Activated naive CD4-positive, alpha-beta T cell treated with anti-CD3 and anti-CD28 coated beads for 36 hours (primary cell): ENCODE measurements around the gene THTPA. TPM values are rescaled to one million over a fixed set of nuclear protein-coding genes. Genes with fewer than 3 reads are reported as not detected.

Experiments used
- CTCF ChIA-PET: fragments of 350-600 bp; sonication (Branson Sonifier 250); formaldehyde crosslinking; loops from one replicate; lab custom pipeline; 2021; ENCODE audit warnings: antibody characterized with exemption; lab: Charles Lee
- DNase-seq: peaks from one replicate; pipeline ENCODE4 v3.0.0-alpha.2; 2020
- H3K27ac Mint-ChIP-seq: one replicate; pipeline ENCODE4 v1.8.0; 2021; ENCODE audit warnings: mild to moderate bottlenecking, mixed read lengths
- H3K27me3 Mint-ChIP-seq: one replicate; pipeline ENCODE4 v1.8.0; 2021; ENCODE audit warnings: low read depth, mixed read lengths
- H3K36me3 Mint-ChIP-seq: one replicate; pipeline ENCODE4 v1.8.0; 2021; ENCODE audit warnings: low read depth, mixed read lengths
- H3K4me1 Mint-ChIP-seq: one replicate; pipeline ENCODE4 v1.8.0; 2021; ENCODE audit warnings: low read depth, mixed read lengths
- H3K4me3 Mint-ChIP-seq: one replicate; pipeline ENCODE4 v1.8.0; 2021; ENCODE audit warnings: mild to moderate bottlenecking, moderate library complexity, mixed read lengths
- H3K9me3 Mint-ChIP-seq: one replicate; pipeline ENCODE4 v1.8.0; 2021; ENCODE audit warnings: mixed read lengths
- intact Hi-C: fragments of 100-400 bp; cut with micrococcal nuclease; formaldehyde crosslinking; loops from one replicate; pipeline ENCODE4 v1.15.1; 2023
- total RNA-seq, 2 experiments: library from RNA; stranded (reverse); gene quantifications; one replicate each; pipeline ENCODE4 v1.2.3, GENCODE V29; 2021

THTPA gene
- total RNA-seq, 2 experiments from 2014 or later: 6.2 to 6.6 TPM

GRCh38 chr14:23546450-23547035, 9.5 kb upstream of the THTPA start:
- DNase-seq: no peak
- intact Hi-C loops: no loop called here
- Mint-ChIP-seq H3K36me3 (no peaks in the 10 kb centered on the region), H3K4me3 (no peak overlapping the region), H3K4me1 (no peaks in the 10 kb centered on the region), H3K27me3 (no peaks in the 10 kb centered on the region), H3K27ac (no peak overlapping the region), H3K9me3 (no peaks in the 10 kb centered on the region)
- CTCF ChIA-PET: interaction anchor here (1.5 kb wide), 1 partner anchor 13 kb away, joined by 4 read pairs; no protein-coding TSS in a partner anchor

- H3K9me3 Mint-ChIP-seq: no peaks in the 10 kb centered on the region
- no peak for DNase-seq
- no peak overlapping the region for H3K27ac Mint-ChIP-seq
- H3K36me3 Mint-ChIP-seq: no peaks in the 10 kb centered on the region
- intact Hi-C loops: no loop called here
- H3K4me1 Mint-ChIP-seq: peaks cover 2% of the 10 kb centered on the region
- CTCF ChIA-PET: interaction anchor here (0.9 to 3.1 kb wide), 3 partner anchors 8 to 69 kb away, joined by 3 to 19 read pairs (median 6); no protein-coding TSS in a partner anchor
- H3K27me3 Mint-ChIP-seq: no peaks in the 10 kb centered on the region
- no peak overlapping the region for H3K4me3 Mint-ChIP-seq
Measured at GRCh38 chr14:23547924-23548323, 8.1 kb upstream of the THTPA start.

GRCh38 chr14:23548351-23549318, 7.4 kb upstream of the THTPA start:
- H3K27me3 Mint-ChIP-seq: no peaks in the 10 kb centered on the region
- no peaks in the 10 kb centered on the region for H3K9me3 Mint-ChIP-seq
- no peak for DNase-seq
- intact Hi-C loops: no loop called here
- no peak overlapping the region for H3K4me3 Mint-ChIP-seq
- H3K4me1 Mint-ChIP-seq: peaks cover 2% of the 10 kb centered on the region
- CTCF ChIA-PET: interaction anchor here (0.9 to 3.1 kb wide), 4 partner anchors 9 to 70 kb away, joined by 3 to 19 read pairs (median 5); no protein-coding TSS in a partner anchor
- no peak overlapping the region for H3K27ac Mint-ChIP-seq
- no peaks in the 10 kb centered on the region for H3K36me3 Mint-ChIP-seq

- H3K27ac Mint-ChIP-seq: no peak overlapping the region
- no peak overlapping the region for H3K4me3 Mint-ChIP-seq
- H3K4me1 Mint-ChIP-seq: peaks cover 6% of the 10 kb centered on the region
- CTCF ChIA-PET: interaction anchor here (0.6 to 3.1 kb wide), 5 partner anchors 9 to 518 kb away, joined by 3 to 19 read pairs (median 4); no protein-coding TSS in a partner anchor
- H3K36me3 Mint-ChIP-seq: no peaks in the 10 kb centered on the region
- intact Hi-C loops: loop anchor here (2.0 to 10.0 kb wide), 2 partner anchors 455 to 725 kb away; partner anchors contain the start of genes ACIN1, C14orf119 and RABGGTA
- no peaks in the 10 kb centered on the region for H3K9me3 Mint-ChIP-seq
- no peaks in the 10 kb centered on the region for H3K27me3 Mint-ChIP-seq
- DNase-seq: no peak
Measured at GRCh38 chr14:23550131-23550811, 5.8 kb upstream of the THTPA start.

- no peaks in the 10 kb centered on the region for H3K36me3 Mint-ChIP-seq
- no peak overlapping the region for H3K27ac Mint-ChIP-seq
- CTCF ChIA-PET: interaction anchor here (1.5 kb wide), 1 partner anchor 12 kb away, joined by 4 read pairs; no protein-coding TSS in a partner anchor
- intact Hi-C loops: loop anchor here (1.0 to 10.0 kb wide), 5 partner anchors 16 to 724 kb away; partner anchors contain the start of genes ACIN1, AP1G2, C14orf119 and NGDN
- no peaks in the 10 kb centered on the region for H3K9me3 Mint-ChIP-seq
- no peak for DNase-seq
- peaks cover 7% of the 10 kb centered on the region for H3K4me1 Mint-ChIP-seq
- no peaks in the 10 kb centered on the region for H3K27me3 Mint-ChIP-seq
- H3K4me3 Mint-ChIP-seq: no peak overlapping the region
Measured at GRCh38 chr14:23550812-23551265, 5.2 kb upstream of the THTPA start.

DNA sequence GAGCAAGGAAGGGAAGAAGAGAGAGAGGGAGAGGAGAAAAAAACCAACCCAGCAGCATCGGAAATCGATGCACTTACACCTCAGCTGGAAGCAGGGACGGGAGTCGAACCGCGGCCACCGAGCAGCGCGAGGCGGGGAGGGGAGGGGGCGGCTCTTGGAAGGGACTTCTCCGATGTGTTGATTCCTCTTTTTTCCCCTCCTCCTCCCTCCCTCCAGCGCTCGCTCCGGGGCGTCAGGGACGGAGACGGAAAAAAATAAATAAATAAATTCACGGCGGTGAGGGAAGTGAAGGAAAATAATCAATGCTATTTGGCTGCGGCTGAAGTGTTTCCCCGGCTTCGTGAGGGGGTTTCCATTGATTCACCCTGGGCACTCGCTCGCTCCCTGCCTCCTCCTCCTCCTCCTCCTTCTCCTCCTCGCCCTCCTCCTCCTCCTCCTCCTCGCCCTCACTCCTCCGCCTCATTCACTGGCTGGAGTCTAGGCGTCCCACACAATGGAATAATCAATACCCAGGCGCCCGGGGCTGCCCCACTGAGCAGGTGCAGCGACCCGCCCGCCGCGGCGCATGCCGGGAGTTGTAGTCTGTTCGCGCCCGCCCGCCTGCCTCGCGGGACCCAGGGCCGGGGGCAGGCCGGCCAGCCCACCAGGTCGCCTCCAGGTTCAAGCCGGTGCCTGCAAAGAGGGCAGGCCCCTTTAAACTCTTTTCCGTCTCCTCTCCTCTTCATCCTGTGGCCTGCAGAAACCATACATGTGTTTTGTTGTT, 4.6 kb upstream of the THTPA start, which contains the start of gene ZFHX2:
ZFHX2 (minus strand) TSS at position 500 of the 763 bp plus-strand sequence. CDS start 16,440 bp downstream, outside the sequence.
- H3K4me3 Mint-ChIP-seq: no peak within 1 kb of the TSS
- DNase-seq: peak; percentile 85
- no peaks in the 10 kb centered on the region for H3K9me3 Mint-ChIP-seq
- intact Hi-C loops: loop anchor here (1.0 to 10.0 kb wide), 5 partner anchors 16 to 723 kb away; partner anchors contain the start of genes ACIN1, AP1G2, C14orf119 and NGDN
- peak within 1 kb of the TSS; percentile 80 for H3K27ac Mint-ChIP-seq
- no peaks in the 10 kb centered on the region for H3K36me3 Mint-ChIP-seq
- CTCF ChIA-PET: interaction anchor here (0.7 to 1.5 kb wide), 5 partner anchors 9 to 81 kb away, joined by 3 to 6 read pairs (median 3); no protein-coding TSS in a partner anchor
- no peaks in the 10 kb centered on the region for H3K27me3 Mint-ChIP-seq
- H3K4me1 Mint-ChIP-seq: peaks cover 8% of the 10 kb centered on the region

- peaks cover 10% of the 10 kb centered on the region for H3K36me3 Mint-ChIP-seq
- peak overlapping the region; percentile 95 for H3K4me3 Mint-ChIP-seq
- no peaks in the 10 kb centered on the region for H3K9me3 Mint-ChIP-seq
- peak overlapping the region; percentile 94 for H3K27ac Mint-ChIP-seq
- peaks cover 38% of the 10 kb centered on the region for H3K4me1 Mint-ChIP-seq
- DNase-seq: no peak
- intact Hi-C loops: loop anchor here (10.0 kb wide), 1 partner anchor 719 kb away; the partner anchor contains the start of gene RABGGTA
- CTCF ChIA-PET: interaction anchor here (0.6 to 11.2 kb wide), 4 partner anchors 13 to 77 kb away, joined by 3 to 209 read pairs (median 4); partner anchors contain the start of gene JPH4
- H3K27me3 Mint-ChIP-seq: no peaks in the 10 kb centered on the region
Measured at GRCh38 chr14:23555533-23555881, 564 bp upstream of the THTPA start.

DNA sequence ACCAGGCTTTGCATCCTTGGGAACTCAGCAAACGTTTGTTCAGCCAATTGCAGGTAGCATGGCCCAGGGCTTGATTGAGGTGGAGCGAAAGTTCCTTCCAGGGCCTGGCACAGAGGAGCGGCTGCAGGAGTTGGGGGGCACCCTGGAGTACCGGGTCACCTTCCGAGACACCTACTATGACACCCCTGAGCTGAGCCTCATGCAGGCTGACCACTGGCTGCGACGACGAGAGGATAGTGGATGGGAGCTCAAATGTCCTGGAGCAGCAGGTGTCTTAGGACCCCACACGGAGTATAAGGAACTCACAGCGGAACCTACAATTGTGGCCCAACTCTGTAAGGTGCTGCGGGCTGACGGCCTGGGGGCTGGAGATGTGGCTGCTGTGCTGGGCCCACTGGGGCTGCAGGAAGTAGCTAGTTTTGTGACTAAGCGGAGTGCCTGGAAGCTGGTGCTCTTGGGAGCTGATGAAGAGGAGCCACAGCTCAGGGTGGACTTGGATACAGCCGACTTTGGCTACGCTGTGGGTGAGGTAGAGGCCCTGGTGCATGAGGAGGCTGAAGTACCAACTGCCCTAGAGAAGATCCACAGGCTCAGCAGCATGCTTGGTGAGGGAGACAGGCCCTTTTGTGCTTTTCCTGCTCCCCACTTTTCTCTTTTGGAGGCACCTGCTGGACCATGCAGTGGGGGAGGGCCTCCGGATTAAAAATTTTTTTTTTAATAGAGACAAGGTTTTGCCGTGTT, 799 bp downstream of the THTPA start:
- Mint-ChIP-seq H3K27me3 (no peaks in the 10 kb centered on the region), H3K36me3 (peaks cover 17% of the 10 kb centered on the region), H3K4me1 (peaks cover 42% of the 10 kb centered on the region), H3K9me3 (no peaks in the 10 kb centered on the region), H3K27ac (peak overlapping the region; percentile 94), H3K4me3 (peak overlapping the region; percentile 95)
- no peak for DNase-seq
- intact Hi-C loops: loop anchor here (1.0 to 10.0 kb wide), 5 partner anchors 10 to 718 kb away; partner anchors contain the start of genes AP1G2, NGDN, PABPN1 and RABGGTA
- CTCF ChIA-PET: interaction anchor here (0.9 to 11.2 kb wide), 5 partner anchors 9 to 235 kb away, joined by 3 to 209 read pairs (median 4); partner anchors contain the start of genes AP1G2 and PABPN1

- no peak for DNase-seq
- intact Hi-C loops: loop anchor here (10.0 kb wide), 1 partner anchor 717 kb away; the partner anchor contains the start of gene RABGGTA
- H3K36me3 Mint-ChIP-seq: peaks cover 18% of the 10 kb centered on the region
- CTCF ChIA-PET: interaction anchor here (0.9 to 11.2 kb wide), 9 partner anchors 8 to 236 kb away, joined by 3 to 209 read pairs (median 19); partner anchors contain the start of genes AP1G2 and PABPN1
- peak overlapping the region; percentile 51 for H3K4me3 Mint-ChIP-seq
- H3K9me3 Mint-ChIP-seq: no peaks in the 10 kb centered on the region
- peak overlapping the region; percentile 71 for H3K27ac Mint-ChIP-seq
- H3K4me1 Mint-ChIP-seq: peaks cover 41% of the 10 kb centered on the region
- H3K27me3 Mint-ChIP-seq: no peaks in the 10 kb centered on the region
Measured at GRCh38 chr14:23557521-23557920, 1.4 kb downstream of the THTPA start.

DNA sequence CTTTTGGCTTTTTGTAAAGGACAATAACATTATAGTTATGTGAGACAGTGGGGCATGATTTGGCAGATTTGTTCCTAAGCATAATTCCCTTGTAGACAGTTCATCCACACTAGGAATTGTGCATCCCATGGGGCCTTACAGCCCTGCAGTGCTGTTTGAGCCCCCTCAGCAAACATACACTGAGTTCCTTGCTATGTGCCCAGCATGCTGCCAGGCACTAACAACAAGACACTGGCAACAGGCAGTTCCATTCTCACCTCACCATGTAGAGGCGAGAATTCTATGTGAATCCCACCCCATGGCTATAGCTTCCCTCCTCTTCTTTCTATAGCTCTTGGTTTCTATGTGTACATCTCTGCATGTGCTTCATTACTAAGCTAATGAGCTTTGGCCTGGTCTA, 1.9 kb downstream of the THTPA start:
- H3K9me3 Mint-ChIP-seq: no peaks in the 10 kb centered on the region
- intact Hi-C loops: loop anchor here (10.0 kb wide), 1 partner anchor 717 kb away; the partner anchor contains the start of gene RABGGTA
- DNase-seq: no peak
- H3K4me3 Mint-ChIP-seq: peak overlapping the region; percentile 51
- peaks cover 43% of the 10 kb centered on the region for H3K4me1 Mint-ChIP-seq
- H3K27ac Mint-ChIP-seq: peak overlapping the region; percentile 4
- CTCF ChIA-PET: interaction anchor here (0.6 to 11.2 kb wide), 11 partner anchors 9 to 437 kb away, joined by 3 to 209 read pairs (median 19); partner anchors contain the start of genes AP1G2 and PABPN1
- H3K36me3 Mint-ChIP-seq: peaks cover 21% of the 10 kb centered on the region
- no peaks in the 10 kb centered on the region for H3K27me3 Mint-ChIP-seq
